GM19193 (cell line): ENCODE results near the gene NUBP2.

Experiments
- POLR2A ChIP-seq: IDR thresholded peaks from 4 replicates; pipeline ENCODE4 v1.6.1; 2011; ENCODE audit not compliant: insufficient read depth, insufficient read length; ENCODE audit errors: extremely low read depth

NUBP2 gene

GRCh38 chr16:1766701-1767100 is 16.1 kb upstream of the NUBP2 start:
- TF ChIP-seq POLR2A = no peak

- TF ChIP-seq POLR2A = no peak
Measured at GRCh38 chr16:1767116-1767994, 15.4 kb upstream of the NUBP2 start.

- TF ChIP-seq POLR2A = no peak
Measured at GRCh38 chr16:1768061-1768766, 14.5 kb upstream of the NUBP2 start.

GRCh38 chr16:1768767-1769401 is 13.9 kb upstream of the NUBP2 start:
- peak; percentile 11 for TF ChIP-seq POLR2A

GRCh38 chr16:1769402-1770300 is 13.1 kb upstream of the NUBP2 start:
- no peak for TF ChIP-seq POLR2A

- TF ChIP-seq POLR2A = peak; percentile 45
Measured at GRCh38 chr16:1770328-1771187, 12.2 kb upstream of the NUBP2 start.

GRCh38 chr16:1771188-1771863 is 11.4 kb upstream of the NUBP2 start, which contains the start of gene NME3:
NME3 (minus strand) TSS chr16:1771543; CDS start chr16:1771534, 9 bp downstream.
- TF ChIP-seq POLR2A = peak; percentile 42

GRCh38 chr16:1771864-1772361 is 10.8 kb upstream of the NUBP2 start:
- no peak for TF ChIP-seq POLR2A

GRCh38 chr16:1772362-1772907 is 10.3 kb upstream of the NUBP2 start, which contains the start of gene EME2:
EME2 (plus strand) TSS chr16:1772810; CDS start chr16:1773228, 418 bp downstream.
- TF ChIP-seq POLR2A = no peak

GRCh38 chr16:1772908-1773702 is 9.7 kb upstream of the NUBP2 start, which contains the start of gene MRPS34:
MRPS34 (minus strand) TSS chr16:1773134; CDS start chr16:1773119, 15 bp downstream.
- peak; percentile 89 for TF ChIP-seq POLR2A

- no peak for TF ChIP-seq POLR2A
Measured at GRCh38 chr16:1773703-1774447, 8.9 kb upstream of the NUBP2 start.
